Prostate gland (tissue), 2 donors: ENCODE data around the gene CAMTA2. TPM values are rescaled to one million over a fixed set of nuclear protein-coding genes. Genes with fewer than 3 reads are reported as not detected.
"Not testable (repeated sequence)": the region's sequence is repeated elsewhere in the genome, so short reads cannot be mapped to it uniquely, and the experiment has no call there.

ENCODE experiments used
- DNase-seq: peaks from one replicate; pipeline ENCODE4 v3.0.0-alpha.2; 2019; ENCODE audit warnings: low spot score
- H3K27ac ChIP-seq, 2 donors: fragments of 200-600 bp; sonication (generic); 2 replicates each; pipeline ENCODE4 v1.5.1; 2017 to 2019
- H3K27me3 ChIP-seq: fragments of 200-600 bp; sonication (generic); replicated peaks from 2 replicates; pipeline ENCODE4 v1.5.1; 2019; ENCODE audit not compliant: insufficient read depth
- H3K36me3 ChIP-seq, 2 donors: fragments of 200-600 bp; sonication (generic); 1 replicate in 1 of 2; 2 replicates in 1 of 2; pipeline versions ENCODE4 v1.5.1 to v1.8.1; 2017 to 2019
- H3K4me1 ChIP-seq: fragments of 200-600 bp; sonication (generic); replicated peaks from 2 replicates; pipeline ENCODE4 v1.5.1; 2019
- H3K4me3 ChIP-seq, 2 donors: fragments of 200-600 bp; sonication (generic); 2 replicates each; pipeline ENCODE4 v1.5.1; 2017 to 2019
- H3K9me3 ChIP-seq: fragments of 200-600 bp; sonication (generic); 2 replicates; pipeline ENCODE4 v1.5.1; 2017
- POLR2A ChIP-seq: fragments of 450-650 bp; IDR thresholded peaks from one replicate; pipeline ENCODE4 v1.6.1; 2016; ENCODE audit warnings: antibody characterized with exemption, mild to moderate bottlenecking
- POLR2AphosphoS5 ChIP-seq: sonication (generic); formaldehyde crosslinking; IDR thresholded peaks from one replicate; pipeline ENCODE4 v1.6.1; 2017; ENCODE audit warnings: antibody characterized with exemption
- WGBS: methylation state at CpG from one replicate; pipeline ENCODE4 v1.1.5; 2018; 5-methylcytosine and 5-hydroxymethylcytosine counted together
- intact Hi-C: fragments of 100-400 bp; cut with DNase I; formaldehyde crosslinking; loops from one replicate; pipeline ENCODE4 v1.14.2; 2022
- total RNA-seq, 2 donors: library from RNA; depleted of rRNA; stranded (reverse); fragments of >200 nt; gene quantifications; one replicate each; pipeline ENCODE4 v1.1.0, GENCODE V29; 2016
- TF ChIP-seq, protein P1 (sequence below), 4 experiments: fragments of 200-600 bp in 2 of 4; fragments of 450-650 bp in 2 of 4; sonication (generic) in 2 of 4; IDR thresholded peaks; 1 replicate in 3 of 4; 2 replicates in 1 of 4; pipeline ENCODE4 v1.5.1; 2016 to 2019; ENCODE audit warnings: antibody characterized with exemption in 4 of 4, mild to moderate bottlenecking in 2 of 4, moderate library complexity in 2 of 4

The CAMTA2 gene
- total RNA-seq, 2 donors from 2014 or later: 13.6 to 40.2 TPM

DNA sequence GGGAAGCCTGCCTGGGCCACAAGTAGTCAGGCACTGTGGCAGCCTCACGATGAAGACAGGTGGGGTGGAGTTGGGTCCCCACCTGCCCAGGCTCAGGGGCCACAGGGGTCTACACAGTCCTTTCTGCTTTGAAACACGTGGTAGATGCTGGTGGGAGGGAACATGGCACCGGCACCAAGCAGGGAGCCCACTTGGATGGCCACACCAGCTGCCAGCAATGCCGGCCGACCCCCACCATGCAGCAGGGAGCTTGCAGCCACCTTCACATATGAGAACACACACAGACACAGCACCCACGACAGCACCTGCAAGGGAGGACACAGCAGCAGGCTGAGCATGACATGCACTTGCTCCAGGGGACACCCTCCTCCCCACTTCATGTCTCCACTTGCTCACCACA, 45.4 kb upstream of the CAMTA2 start:
- H3K36me3 ChIP-seq: no peaks in the 10 kb centered on the region
- no peak overlapping the region for H3K4me3 ChIP-seq
- DNase-seq: no peak
- TF ChIP-seq POLR2A (no peak), POLR2AphosphoS5 (no peak)
- TF ChIP-seq, protein P1, sequence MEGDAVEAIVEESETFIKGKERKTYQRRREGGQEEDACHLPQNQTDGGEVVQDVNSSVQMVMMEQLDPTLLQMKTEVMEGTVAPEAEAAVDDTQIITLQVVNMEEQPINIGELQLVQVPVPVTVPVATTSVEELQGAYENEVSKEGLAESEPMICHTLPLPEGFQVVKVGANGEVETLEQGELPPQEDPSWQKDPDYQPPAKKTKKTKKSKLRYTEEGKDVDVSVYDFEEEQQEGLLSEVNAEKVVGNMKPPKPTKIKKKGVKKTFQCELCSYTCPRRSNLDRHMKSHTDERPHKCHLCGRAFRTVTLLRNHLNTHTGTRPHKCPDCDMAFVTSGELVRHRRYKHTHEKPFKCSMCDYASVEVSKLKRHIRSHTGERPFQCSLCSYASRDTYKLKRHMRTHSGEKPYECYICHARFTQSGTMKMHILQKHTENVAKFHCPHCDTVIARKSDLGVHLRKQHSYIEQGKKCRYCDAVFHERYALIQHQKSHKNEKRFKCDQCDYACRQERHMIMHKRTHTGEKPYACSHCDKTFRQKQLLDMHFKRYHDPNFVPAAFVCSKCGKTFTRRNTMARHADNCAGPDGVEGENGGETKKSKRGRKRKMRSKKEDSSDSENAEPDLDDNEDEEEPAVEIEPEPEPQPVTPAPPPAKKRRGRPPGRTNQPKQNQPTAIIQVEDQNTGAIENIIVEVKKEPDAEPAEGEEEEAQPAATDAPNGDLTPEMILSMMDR (IDR thresholded peaks at IDR 0.05): no peak
- no peak overlapping the region for H3K27ac ChIP-seq
- H3K4me1 ChIP-seq: no peaks in the 10 kb centered on the region
- no peaks in the 10 kb centered on the region for H3K27me3 ChIP-seq
- H3K9me3 ChIP-seq: no peaks in the 10 kb centered on the region
- intact Hi-C loops: no loop called here
- WGBS: 84% methylated on average over 6 of the region's 6 CpGs

DNA sequence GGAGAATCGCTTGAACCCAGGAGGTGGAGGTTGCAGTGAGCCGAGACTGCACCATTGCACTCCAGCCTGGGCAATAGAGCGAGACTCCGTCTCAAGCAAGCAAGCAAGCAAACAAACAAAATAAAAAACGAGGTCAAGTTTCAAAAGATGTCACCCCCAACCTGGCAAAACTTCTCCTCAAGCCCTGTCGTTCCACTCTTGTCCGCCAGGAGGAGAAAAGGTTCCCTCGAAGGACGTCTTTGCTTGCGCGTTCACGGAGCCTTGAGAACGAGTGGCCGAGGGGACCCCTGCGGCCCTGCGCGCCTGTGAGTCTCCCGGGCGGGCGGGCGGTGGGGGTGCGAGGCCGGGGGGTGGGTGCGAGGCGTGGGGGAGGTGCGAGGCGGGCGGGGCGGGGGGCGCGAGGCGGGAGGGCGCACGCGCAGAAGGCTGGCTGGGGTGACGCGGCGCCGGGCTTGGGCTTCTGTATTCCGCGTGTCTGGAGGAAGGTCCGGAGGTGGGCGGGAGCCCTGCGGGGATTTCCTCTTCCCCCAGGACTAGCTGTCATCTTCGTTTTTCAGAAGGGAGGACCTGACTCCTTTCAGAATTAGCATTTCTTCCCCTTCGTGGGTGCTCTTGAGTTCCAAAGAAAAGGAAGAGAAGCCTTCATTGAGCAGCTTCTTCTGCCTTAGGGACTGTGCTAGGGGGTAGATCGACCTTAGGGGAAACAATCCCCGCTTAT, 44.0 kb upstream of the CAMTA2 start:
- Histone ChIP-seq H3K9me3 (no peaks in the 10 kb centered on the region), H3K36me3 (no peaks in the 10 kb centered on the region), H3K27me3 (no peaks in the 10 kb centered on the region), H3K4me3 (peak overlapping the region; percentile 31 to 44), H3K4me1 (no peaks in the 10 kb centered on the region), H3K27ac (peak overlapping the region in 1 of 2 donors; percentile 44)
- intact Hi-C loops: no loop called here
- TF ChIP-seq POLR2AphosphoS5: peak; percentile 23
- TF ChIP-seq POLR2A: no peak
- TF ChIP-seq, protein P1 (IDR thresholded peaks at IDR 0.05): peak; percentile 70 to 81 (median 76)
- 5% methylated on average over 40 of the region's 48 CpGs for WGBS
- peak; percentile 65 for DNase-seq

DNA sequence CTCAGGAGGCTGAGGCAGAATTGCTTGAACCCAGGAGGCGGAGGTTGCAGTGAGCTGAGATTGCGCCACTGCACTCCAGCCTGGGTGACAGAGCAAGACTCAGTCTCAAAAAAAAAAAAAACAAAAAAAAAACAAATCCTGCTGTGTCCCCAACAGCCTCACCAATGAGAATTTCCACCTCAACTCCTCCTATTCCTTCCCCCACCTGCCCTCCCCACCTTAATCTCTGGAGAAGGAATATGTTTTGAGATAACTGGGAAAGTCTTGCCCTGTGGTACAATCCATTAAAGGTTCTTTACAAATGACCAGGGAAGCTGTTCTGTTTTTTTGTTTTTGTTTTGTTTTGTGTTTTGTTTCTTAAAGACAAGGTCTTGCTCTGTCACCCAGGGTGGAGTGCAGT, 42.7 kb upstream of the CAMTA2 start:
- H3K36me3 ChIP-seq, intact Hi-C loops: not testable (repeated sequence)
- 97% methylated on average over 2 of the region's 2 CpGs for whole genome bisulfite sequencing

DNA sequence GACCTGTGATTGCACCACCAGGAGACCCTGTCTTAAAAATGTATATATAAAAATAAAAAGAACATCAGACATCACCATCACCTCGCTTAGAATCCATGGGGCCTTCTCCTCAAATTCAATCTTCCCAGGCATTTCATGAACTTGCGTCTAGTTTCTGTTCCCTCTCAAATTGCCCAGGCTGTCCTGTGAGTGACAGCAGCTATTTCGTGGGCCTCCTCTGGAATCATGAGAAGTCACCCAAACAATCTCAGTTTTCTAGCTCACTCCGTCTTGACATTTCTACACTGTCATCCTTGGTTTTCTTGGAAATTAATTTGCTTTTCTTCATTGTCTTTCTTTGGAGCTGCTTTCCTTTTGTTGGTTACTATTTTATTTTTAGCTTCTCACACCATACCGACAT, 40.4 kb upstream of the CAMTA2 start:
- 74% methylated on average over 5 of the region's 5 CpGs for WGBS
- DNase-seq: no peak
- peaks cover 0 to 7% of the 10 kb centered on the region in 2 donors for H3K36me3 ChIP-seq
- no peak for TF ChIP-seq POLR2AphosphoS5
- TF ChIP-seq, protein P1 (IDR thresholded peaks at IDR 0.05): no peak
- no peak for TF ChIP-seq POLR2A
- H3K9me3 ChIP-seq: no peaks in the 10 kb centered on the region
- H3K27me3 ChIP-seq: no peaks in the 10 kb centered on the region
- no peaks in the 10 kb centered on the region for H3K4me1 ChIP-seq
- intact Hi-C loops: no loop called here
- no peak overlapping the region for H3K27ac ChIP-seq
- H3K4me3 ChIP-seq: no peak overlapping the region

More for the DNA sequence above, 42.7 kb upstream of the CAMTA2 start:
- H3K4me1 ChIP-seq, H3K27me3 ChIP-seq, DNase-seq, H3K4me3 ChIP-seq, H3K9me3 ChIP-seq, H3K27ac ChIP-seq: not testable (repeated sequence)

DNA sequence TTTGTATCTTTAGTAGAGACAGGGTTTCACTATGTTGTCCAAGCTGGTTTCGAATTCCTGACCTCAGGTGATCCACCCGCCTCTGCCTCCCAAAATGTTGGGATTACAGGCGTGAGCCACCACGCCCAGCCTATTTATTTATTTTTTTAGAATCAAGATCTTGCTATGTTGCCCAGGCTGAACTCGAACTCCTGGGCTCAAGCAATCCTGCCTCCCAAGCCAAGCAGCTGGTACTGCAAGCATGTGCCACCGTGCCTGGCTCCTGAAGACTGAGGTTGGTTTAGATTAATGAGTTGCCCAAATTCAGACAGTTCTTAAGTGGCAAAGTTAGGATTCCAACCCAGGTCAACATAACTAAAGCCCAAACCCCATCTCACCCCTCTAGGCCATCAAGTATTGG, 39.8 kb upstream of the CAMTA2 start:
- intact Hi-C loops: no loop called here
- H3K27ac ChIP-seq: no peak overlapping the region
- no peak for TF ChIP-seq POLR2A
- TF ChIP-seq, protein P1 (IDR thresholded peaks at IDR 0.05): no peak
- TF ChIP-seq POLR2AphosphoS5: no peak
- no peaks in the 10 kb centered on the region for H3K4me1 ChIP-seq
- H3K27me3 ChIP-seq: no peaks in the 10 kb centered on the region
- H3K9me3 ChIP-seq: no peaks in the 10 kb centered on the region
- H3K4me3 ChIP-seq: no peak overlapping the region
- no peak for DNase-seq
- H3K36me3 ChIP-seq: peaks cover 0 to 8% of the 10 kb centered on the region in 2 donors
- WGBS: 91% methylated on average over 6 of the region's 6 CpGs
